ENCODE measurements around the gene FAM161A.
A peak's percentile ranks its signal among the peaks of the same experiment; 100 is the strongest.
"Not testable (repeated sequence)": the region's sequence is repeated elsewhere in the genome, so short reads cannot be mapped to it uniquely, and the experiment has no call there.

FAM161A gene

GRCh38 chr2:61857224-61857623, 3.4 kb upstream of the FAM161A start:
- Mint-ChIP-seq H3K4me1 (peaks cover 29% of the 10 kb centered on the region), H3K4me3 (no peak overlapping the region), H3K27me3 (no peaks in the 10 kb centered on the region), H3K36me3 (ENCODE audit: low read depth) (peaks cover 3% of the 10 kb centered on the region), H3K9me3 (no peaks in the 10 kb centered on the region), H3K27ac (no peak overlapping the region)
- DNase-seq (no peak), ATAC-seq (no peak)

GRCh38 chr2:61855318-61855613, 1.4 kb upstream of the FAM161A start:
- Mint-ChIP-seq H3K4me3 (peak overlapping the region; percentile 92), H3K9me3 (no peaks in the 10 kb centered on the region), H3K27ac (no peak overlapping the region), H3K36me3 (ENCODE audit: low read depth) (peaks cover 2% of the 10 kb centered on the region), H3K27me3 (no peaks in the 10 kb centered on the region), H3K4me1 (peaks cover 29% of the 10 kb centered on the region)
- DNase-seq (no peak), ATAC-seq (no peak)

- peak; percentile 83 for DNase-seq
- Mint-ChIP-seq H3K36me3 (ENCODE audit: low read depth) (no peaks in the 10 kb centered on the region), H3K4me3 (peak overlapping the region; percentile 92), H3K27ac (peak overlapping the region; percentile 86), H3K4me1 (peaks cover 29% of the 10 kb centered on the region), H3K9me3 (no peaks in the 10 kb centered on the region), H3K27me3 (no peaks in the 10 kb centered on the region)
- peak; percentile 93 for ATAC-seq
Observed at GRCh38 chr2:61854564-61855317, 881 bp upstream of the FAM161A start.

GRCh38 chr2:61853086-61853846, 594 bp downstream of the FAM161A start:
- DNase-seq (no peak), ATAC-seq (peak; percentile 60)
- Mint-ChIP-seq H3K27me3 (no peaks in the 10 kb centered on the region), H3K36me3 (ENCODE audit: low read depth) (no peaks in the 10 kb centered on the region), H3K27ac (peak overlapping the region; percentile 86), H3K4me1 (peaks cover 29% of the 10 kb centered on the region), H3K4me3 (peak overlapping the region; percentile 92), H3K9me3 (no peaks in the 10 kb centered on the region)

- ATAC-seq; H3K27me3 Mint-ChIP-seq; H3K27ac Mint-ChIP-seq; H3K4me3 Mint-ChIP-seq; H3K9me3 Mint-ChIP-seq; DNase-seq; H3K36me3 Mint-ChIP-seq (ENCODE audit: low read depth): not testable (repeated sequence)
- H3K4me1 Mint-ChIP-seq = peaks cover 25% of the 10 kb centered on the region
Observed at GRCh38 chr2:61851270-61851669, 2.6 kb downstream of the FAM161A start.

GRCh38 chr2:61845320-61845719, 8.5 kb downstream of the FAM161A start:
- Mint-ChIP-seq H3K27me3 (no peaks in the 10 kb centered on the region), H3K36me3 (ENCODE audit: low read depth) (no peaks in the 10 kb centered on the region), H3K9me3 (no peaks in the 10 kb centered on the region), H3K4me3 (no peak overlapping the region), H3K27ac (no peak overlapping the region), H3K4me1 (no peaks in the 10 kb centered on the region)
- no peak for ATAC-seq
- no peak for DNase-seq

- H3K4me1 Mint-ChIP-seq = no peaks in the 10 kb centered on the region
Observed at GRCh38 chr2:61841286-61841685, 12.6 kb downstream of the FAM161A start.

GRCh38 chr2:61834893-61835292, 19.0 kb downstream of the FAM161A start:
- H3K27ac Mint-ChIP-seq = no peak overlapping the region

More at GRCh38 chr2:61841286-61841685, 12.6 kb downstream of the FAM161A start:
- H3K4me3 Mint-ChIP-seq = no peak overlapping the region
- no peaks in the 10 kb centered on the region for H3K27me3 Mint-ChIP-seq
- ATAC-seq = no peak
- H3K27ac Mint-ChIP-seq = no peak overlapping the region
- no peak for DNase-seq
- peaks cover 4% of the 10 kb centered on the region for H3K36me3 Mint-ChIP-seq (ENCODE audit: low read depth)
- no peaks in the 10 kb centered on the region for H3K9me3 Mint-ChIP-seq

GRCh38 chr2:61833971-61834370, 19.9 kb downstream of the FAM161A start:
- H3K4me3 Mint-ChIP-seq = no peak overlapping the region
- no peaks in the 10 kb centered on the region for H3K27me3 Mint-ChIP-seq
- DNase-seq (no peak), ATAC-seq (no peak)
- H3K36me3 Mint-ChIP-seq (ENCODE audit: low read depth) = peaks cover 3% of the 10 kb centered on the region
- H3K4me1 Mint-ChIP-seq = no peaks in the 10 kb centered on the region
- H3K9me3 Mint-ChIP-seq = no peaks in the 10 kb centered on the region
- no peak overlapping the region for H3K27ac Mint-ChIP-seq

More at GRCh38 chr2:61834893-61835292, 19.0 kb downstream of the FAM161A start:
- ATAC-seq = no peak
- Mint-ChIP-seq H3K4me3 (no peak overlapping the region), H3K27me3 (no peaks in the 10 kb centered on the region), H3K9me3 (no peaks in the 10 kb centered on the region), H3K36me3 (ENCODE audit: low read depth) (peaks cover 3% of the 10 kb centered on the region), H3K4me1 (no peaks in the 10 kb centered on the region)
- DNase-seq = no peak

- H3K27ac Mint-ChIP-seq = no peak overlapping the region
- H3K4me1 Mint-ChIP-seq = no peaks in the 10 kb centered on the region
- H3K36me3 Mint-ChIP-seq (ENCODE audit: low read depth) = peaks cover 3% of the 10 kb centered on the region
- DNase-seq (no peak), ATAC-seq (no peak)
- no peaks in the 10 kb centered on the region for H3K27me3 Mint-ChIP-seq
- H3K4me3 Mint-ChIP-seq = no peak overlapping the region
- no peaks in the 10 kb centered on the region for H3K9me3 Mint-ChIP-seq
Observed at GRCh38 chr2:61832183-61832841, 21.5 kb downstream of the FAM161A start.

GRCh38 chr2:61822255-61822654, 31.6 kb downstream of the FAM161A start:
- Mint-ChIP-seq H3K36me3 (ENCODE audit: low read depth) (no peaks in the 10 kb centered on the region), H3K4me1 (no peaks in the 10 kb centered on the region), H3K9me3 (no peaks in the 10 kb centered on the region), H3K27ac (no peak overlapping the region), H3K27me3 (no peaks in the 10 kb centered on the region), H3K4me3 (no peak overlapping the region)
- no peak for ATAC-seq
- DNase-seq = no peak

- H3K4me1 Mint-ChIP-seq = no peaks in the 10 kb centered on the region
- ATAC-seq = no peak
- no peaks in the 10 kb centered on the region for H3K9me3 Mint-ChIP-seq
- DNase-seq = no peak
- no peaks in the 10 kb centered on the region for H3K36me3 Mint-ChIP-seq (ENCODE audit: low read depth)
- no peak overlapping the region for H3K27ac Mint-ChIP-seq
- H3K4me3 Mint-ChIP-seq = no peak overlapping the region
- H3K27me3 Mint-ChIP-seq = peaks cover 5% of the 10 kb centered on the region
Observed at GRCh38 chr2:61816480-61817355, 37.1 kb downstream of the FAM161A start.

GRCh38 chr2:61814539-61815160, 39.2 kb downstream of the FAM161A start:
- H3K9me3 Mint-ChIP-seq = no peaks in the 10 kb centered on the region
- H3K27ac Mint-ChIP-seq = no peak overlapping the region
- DNase-seq (no peak), ATAC-seq (no peak)
- H3K4me1 Mint-ChIP-seq = no peaks in the 10 kb centered on the region
- H3K27me3 Mint-ChIP-seq = peaks cover 6% of the 10 kb centered on the region
- H3K36me3 Mint-ChIP-seq (ENCODE audit: low read depth) = no peaks in the 10 kb centered on the region
- H3K4me3 Mint-ChIP-seq = no peak overlapping the region

GRCh38 chr2:61813314-61813713, 40.5 kb downstream of the FAM161A start:
- not testable (repeated sequence) for H3K27ac Mint-ChIP-seq; H3K4me1 Mint-ChIP-seq; H3K27me3 Mint-ChIP-seq; ATAC-seq; H3K9me3 Mint-ChIP-seq; H3K4me3 Mint-ChIP-seq; H3K36me3 Mint-ChIP-seq (ENCODE audit: low read depth); DNase-seq
